ENCODE results near the gene MSI2. TPM values are rescaled to one million over a fixed set of nuclear protein-coding genes. Genes with fewer than 3 reads are reported as not detected.

Gene MSI2
- polyA plus RNA-seq, 3 donors = 7.4 to 10.7 (median 7.5) TPM

GRCh38 chr17:57326764-57327163 lies 70.4 kb downstream of the MSI2 start:
- 82 to 90% (median 89%) methylated on average over 5 of the region's 5 CpGs for WGBS, 3 donors
- H3K27ac ChIP-seq (ENCODE audit: low read depth, low read length) = no peak overlapping the region

- no peak overlapping the region for H3K27ac ChIP-seq (ENCODE audit: low read depth, low read length)
- 91 to 94% (median 92%) methylated on average over 6 of the region's 6 CpGs for WGBS, 3 donors
These were observed 71.0 kb downstream of the MSI2 start for GRCh38 chr17:57327176-57327970.

- WGBS, 3 donors = 92 to 98% (median 96%) methylated on average over 1 of the region's 1 CpG
- no peak overlapping the region for H3K27ac ChIP-seq (ENCODE audit: low read depth, low read length)
These were observed 72.0 kb downstream of the MSI2 start for GRCh38 chr17:57328109-57328882.

GRCh38 chr17:57329380-57330214 lies 73.3 kb downstream of the MSI2 start:
- H3K27ac ChIP-seq (ENCODE audit: low read depth, low read length) = no peak overlapping the region
- 50 to 73% (median 59%) methylated on average over 9 of the region's 9 CpGs for WGBS, 3 donors

- 96 to 97% (median 97%) methylated on average over 6 of the region's 6 CpGs for WGBS, 3 donors
- H3K27ac ChIP-seq (ENCODE audit: low read depth, low read length) = no peak overlapping the region
These were observed 74.3 kb downstream of the MSI2 start for GRCh38 chr17:57330587-57330986.

GRCh38 chr17:57331423-57331822 lies 75.1 kb downstream of the MSI2 start:
- 92 to 96% (median 95%) methylated on average over 9 of the region's 9 CpGs for WGBS, 3 donors
- no peak overlapping the region for H3K27ac ChIP-seq (ENCODE audit: low read depth, low read length)

GRCh38 chr17:57332501-57332900 lies 76.2 kb downstream of the MSI2 start:
- 94 to 98% (median 97%) methylated on average over 5 of the region's 5 CpGs for WGBS, 3 donors
- no peak overlapping the region for H3K27ac ChIP-seq (ENCODE audit: low read depth, low read length)

- H3K27ac ChIP-seq (ENCODE audit: low read depth, low read length) = no peak overlapping the region
- WGBS, 3 donors = 88 to 91% (median 89%) methylated on average over 7 of the region's 7 CpGs
These were observed 79.0 kb downstream of the MSI2 start for GRCh38 chr17:57335195-57335792.

GRCh38 chr17:57337390-57337789 lies 81.1 kb downstream of the MSI2 start:
- WGBS, 3 donors = 60 to 78% (median 73%) methylated on average over 12 of the region's 12 CpGs
- no peak overlapping the region for H3K27ac ChIP-seq (ENCODE audit: low read depth, low read length)

- 64 to 89% (median 77%) methylated on average over 13 of the region's 13 CpGs for WGBS, 3 donors
- no peak overlapping the region for H3K27ac ChIP-seq (ENCODE audit: low read depth, low read length)
These were observed 82.1 kb downstream of the MSI2 start for GRCh38 chr17:57338257-57338914.

GRCh38 chr17:57340160-57340981 lies 84.0 kb downstream of the MSI2 start:
- no peak overlapping the region for H3K27ac ChIP-seq (ENCODE audit: low read depth, low read length)
- 91 to 95% (median 91%) methylated on average over 8 of the region's 8 CpGs for WGBS, 3 donors

- no peak overlapping the region for H3K27ac ChIP-seq (ENCODE audit: low read depth, low read length)
These were observed 85.6 kb downstream of the MSI2 start for GRCh38 chr17:57341611-57342540.

GRCh38 chr17:57342963-57343589 lies 86.8 kb downstream of the MSI2 start:
- H3K27ac ChIP-seq (ENCODE audit: low read depth, low read length) = no peak overlapping the region
- 70 to 81% (median 78%) methylated on average over 4 of the region's 4 CpGs for WGBS, 3 donors

More at GRCh38 chr17:57341611-57342540, 85.6 kb downstream of the MSI2 start:
- 78 to 82% (median 78%) methylated on average over 9 of the region's 9 CpGs for WGBS, 3 donors

GRCh38 chr17:57343717-57344116 lies 87.4 kb downstream of the MSI2 start:
- 83 to 87% (median 85%) methylated on average over 5 of the region's 5 CpGs for WGBS, 3 donors
- H3K27ac ChIP-seq (ENCODE audit: low read depth, low read length) = no peak overlapping the region

GRCh38 chr17:57344261-57344660 lies 87.9 kb downstream of the MSI2 start:
- WGBS, 3 donors = 96 to 98% (median 97%) methylated on average over 4 of the region's 4 CpGs

More at GRCh38 chr17:57344261-57344660, 87.9 kb downstream of the MSI2 start:
- H3K27ac ChIP-seq (ENCODE audit: low read depth, low read length) = no peak overlapping the region
